HUES48 (cell line): ENCODE data around the gene TNP2.

ENCODE experiments used
- H3K27ac ChIP-seq: one replicate; pipeline ENCODE4 v1.7.0; 2013; ENCODE audit warnings: low read depth, low read length, inconsistent platforms
- H3K27me3 ChIP-seq: 2 replicates; pipeline ENCODE4 v1.6.1; 2013; ENCODE audit warnings: mild to moderate bottlenecking, low read length; ENCODE audit not compliant: control insufficient read depth, insufficient read depth
- H3K36me3 ChIP-seq: 2 replicates; pipeline ENCODE4 v1.6.1; 2013; ENCODE audit warnings: low read length; ENCODE audit not compliant: control insufficient read depth, insufficient read depth
- H3K4me1 ChIP-seq: 2 replicates; pipeline ENCODE4 v1.6.1; 2013; ENCODE audit warnings: mild to moderate bottlenecking, low read length; ENCODE audit not compliant: control insufficient read depth, insufficient read depth
- H3K4me3 ChIP-seq: 2 replicates; pipeline ENCODE4 v1.5.1; 2013; ENCODE audit warnings: mild to moderate bottlenecking, low read depth, low read length
- H3K9ac ChIP-seq: 2 replicates; pipeline ENCODE4 v1.6.1; 2013; ENCODE audit warnings: mild to moderate bottlenecking, low read depth, low read length, moderate library complexity
- H3K9me3 ChIP-seq: 2 replicates; pipeline ENCODE4 v1.6.1; 2013; ENCODE audit warnings: low read length; ENCODE audit not compliant: control insufficient read depth, insufficient read depth

TNP2 gene

GRCh38 chr16:11309895-11310633 lies 40.9 kb upstream of the TNP2 start:
- Histone ChIP-seq H3K4me3 (no peak overlapping the region), H3K27me3 (no peaks in the 10 kb centered on the region), H3K27ac (no peak overlapping the region), H3K9me3 (no peaks in the 10 kb centered on the region), H3K9ac (no peak overlapping the region), H3K36me3 (no peaks in the 10 kb centered on the region), H3K4me1 (peaks cover 29% of the 10 kb centered on the region)

DNA sequence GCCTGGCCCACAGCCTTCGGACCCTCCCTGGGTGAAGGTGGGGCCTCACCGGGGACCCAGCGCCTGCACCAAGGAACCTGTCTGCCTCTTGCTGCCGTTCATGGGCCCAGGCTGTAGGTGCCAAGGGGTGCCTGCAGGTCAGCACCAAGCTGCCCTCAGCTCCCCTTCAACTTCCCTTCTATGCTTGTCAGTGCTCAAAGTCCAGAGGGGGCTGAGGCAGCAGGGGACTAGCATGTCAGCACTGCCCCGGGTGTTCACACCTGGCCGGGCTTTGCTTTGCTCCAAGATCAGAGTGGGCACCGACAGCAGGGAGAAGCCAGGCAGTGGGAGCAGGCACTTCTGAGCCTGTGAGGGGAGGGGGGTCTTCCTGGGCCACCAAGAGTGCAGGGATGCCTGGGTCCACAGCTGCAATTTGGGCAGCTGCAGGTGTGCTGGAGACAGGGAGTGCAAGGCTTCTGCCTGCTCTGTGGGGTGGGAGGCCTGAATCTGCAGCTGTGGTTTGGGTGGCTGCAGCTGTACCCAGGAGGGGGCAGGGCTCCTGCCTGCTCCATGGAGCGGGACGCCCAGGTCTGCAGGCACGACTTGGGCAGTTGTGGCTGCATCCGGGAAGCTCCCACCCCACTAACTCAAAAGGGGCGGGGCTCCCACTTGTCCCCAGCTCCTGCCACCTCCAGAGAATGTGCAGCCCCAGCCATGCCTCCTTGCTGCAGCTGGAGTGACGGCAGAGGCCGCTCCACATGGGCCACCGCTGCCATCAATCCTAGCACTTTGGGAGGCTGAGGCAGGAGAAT lies 39.6 kb upstream of the TNP2 start:
- Histone ChIP-seq H3K36me3 (no peaks in the 10 kb centered on the region), H3K4me3 (no peak overlapping the region), H3K27me3 (no peaks in the 10 kb centered on the region), H3K4me1 (peaks cover 17% of the 10 kb centered on the region), H3K9ac (no peak overlapping the region), H3K9me3 (no peaks in the 10 kb centered on the region), H3K27ac (no peak overlapping the region)

GRCh38 chr16:11307639-11308492 lies 38.7 kb upstream of the TNP2 start:
- peaks cover 9% of the 10 kb centered on the region for H3K4me1 ChIP-seq
- H3K4me3 ChIP-seq: no peak overlapping the region
- no peak overlapping the region for H3K9ac ChIP-seq
- H3K27me3 ChIP-seq: no peaks in the 10 kb centered on the region
- no peak overlapping the region for H3K27ac ChIP-seq
- no peaks in the 10 kb centered on the region for H3K9me3 ChIP-seq
- no peaks in the 10 kb centered on the region for H3K36me3 ChIP-seq

DNA sequence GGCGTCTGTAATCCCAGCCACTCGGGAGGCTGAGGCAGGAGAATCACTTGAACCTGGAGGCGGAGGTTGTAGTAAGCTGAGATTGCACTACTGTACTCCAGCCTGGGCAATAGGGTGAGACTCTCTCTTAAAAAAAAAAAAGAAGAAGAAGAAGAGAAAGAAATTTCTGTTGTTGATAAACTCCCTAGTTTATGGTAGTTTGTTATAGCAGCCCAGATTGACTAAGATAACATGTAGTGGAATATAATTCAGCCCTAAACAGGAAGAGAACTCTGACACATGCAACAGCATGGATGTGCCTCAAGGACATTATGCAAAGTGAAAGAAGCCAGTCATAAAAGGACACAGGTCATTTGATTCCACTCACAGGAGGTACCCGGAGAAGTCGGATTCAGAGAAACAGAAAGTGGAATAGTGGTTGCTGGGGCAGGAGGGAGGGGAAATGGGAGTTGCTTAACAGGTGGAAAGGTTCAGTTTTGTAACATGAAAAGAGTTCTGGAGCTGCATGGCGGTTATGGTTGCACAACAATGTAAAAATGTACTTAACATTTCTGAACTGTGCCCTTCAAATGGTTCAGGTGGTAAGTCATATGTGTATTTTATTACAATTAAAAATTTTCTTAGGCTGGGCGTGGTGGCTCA lies 38.0 kb upstream of the TNP2 start:
- peaks cover 4% of the 10 kb centered on the region; the same call in 1 of the 2 replicates for H3K4me1 ChIP-seq

GRCh38 chr16:11306381-11306780 lies 37.3 kb upstream of the TNP2 start:
- Histone ChIP-seq H3K4me3 (no peak overlapping the region), H3K27me3 (no peaks in the 10 kb centered on the region), H3K36me3 (no peaks in the 10 kb centered on the region), H3K9me3 (no peaks in the 10 kb centered on the region), H3K27ac (no peak overlapping the region), H3K9ac (no peak overlapping the region), H3K4me1 (peaks cover 4% of the 10 kb centered on the region; the same call in 1 of the 2 replicates)

More for the DNA sequence above, 38.0 kb upstream of the TNP2 start:
- H3K27ac ChIP-seq: no peak overlapping the region
- H3K27me3 ChIP-seq: no peaks in the 10 kb centered on the region
- H3K36me3 ChIP-seq: no peaks in the 10 kb centered on the region
- no peak overlapping the region for H3K4me3 ChIP-seq
- H3K9me3 ChIP-seq: no peaks in the 10 kb centered on the region
- H3K9ac ChIP-seq: no peak overlapping the region

DNA sequence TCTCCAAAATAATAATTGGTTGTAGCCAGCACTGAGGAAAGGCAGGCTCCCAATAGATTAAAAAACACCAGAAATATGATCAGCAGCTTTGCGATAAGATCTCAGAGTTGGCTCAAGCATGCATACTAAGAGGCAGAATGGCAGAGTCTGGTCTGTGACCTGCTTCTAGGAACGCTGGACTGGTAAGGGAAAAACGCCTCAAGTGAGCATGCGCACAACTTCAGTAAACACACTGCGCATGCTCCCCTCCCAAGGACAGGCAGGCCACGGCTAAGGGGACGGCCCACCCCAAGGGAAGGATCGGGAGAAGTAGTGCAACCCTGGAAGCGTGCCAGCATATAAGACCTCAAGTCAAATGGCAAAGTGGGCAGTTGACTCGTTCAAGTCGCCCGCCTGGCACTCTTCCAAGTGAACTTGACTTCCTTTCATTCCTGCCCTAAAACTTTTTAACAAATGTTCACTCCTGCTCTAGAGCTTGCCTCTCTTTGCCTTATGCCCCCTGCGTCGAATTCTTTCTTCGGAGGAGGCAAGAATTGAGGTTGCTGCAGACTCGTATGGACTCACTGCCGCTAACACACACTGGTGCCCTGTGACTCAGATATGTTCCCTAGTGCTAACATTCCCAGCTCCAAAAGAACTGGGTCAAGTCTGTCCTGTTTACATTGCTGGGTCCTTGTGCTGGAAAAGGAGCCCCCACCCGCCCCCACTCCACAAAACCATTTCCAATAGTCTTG lies 34.4 kb upstream of the TNP2 start:
- H3K4me1 ChIP-seq: peaks cover 4% of the 10 kb centered on the region; the same call in 1 of the 2 replicates
- H3K27me3 ChIP-seq: no peaks in the 10 kb centered on the region
- no peaks in the 10 kb centered on the region for H3K9me3 ChIP-seq
- H3K4me3 ChIP-seq: no peak overlapping the region
- no peak overlapping the region for H3K27ac ChIP-seq
- H3K36me3 ChIP-seq: no peaks in the 10 kb centered on the region
- H3K9ac ChIP-seq: no peak overlapping the region

- Histone ChIP-seq H3K4me1 (0 out of 2 replicates have a peak, but pooled peaks cover 7% of the 10 kb centered on the region), H3K27me3 (no peaks in the 10 kb centered on the region), H3K4me3 (no peak overlapping the region), H3K9me3 (no peaks in the 10 kb centered on the region), H3K27ac (no peak overlapping the region), H3K9ac (no peak overlapping the region), H3K36me3 (no peaks in the 10 kb centered on the region)
Measured at GRCh38 chr16:11302977-11303376, 33.9 kb upstream of the TNP2 start.

- H3K4me1 ChIP-seq: peaks cover 18% of the 10 kb centered on the region
- no peaks in the 10 kb centered on the region for H3K9me3 ChIP-seq
- no peak overlapping the region for H3K9ac ChIP-seq
- no peak overlapping the region for H3K27ac ChIP-seq
- no peak overlapping the region for H3K4me3 ChIP-seq
- H3K27me3 ChIP-seq: no peaks in the 10 kb centered on the region
- H3K36me3 ChIP-seq: no peaks in the 10 kb centered on the region
Measured at GRCh38 chr16:11301645-11302501, 32.7 kb upstream of the TNP2 start.

DNA sequence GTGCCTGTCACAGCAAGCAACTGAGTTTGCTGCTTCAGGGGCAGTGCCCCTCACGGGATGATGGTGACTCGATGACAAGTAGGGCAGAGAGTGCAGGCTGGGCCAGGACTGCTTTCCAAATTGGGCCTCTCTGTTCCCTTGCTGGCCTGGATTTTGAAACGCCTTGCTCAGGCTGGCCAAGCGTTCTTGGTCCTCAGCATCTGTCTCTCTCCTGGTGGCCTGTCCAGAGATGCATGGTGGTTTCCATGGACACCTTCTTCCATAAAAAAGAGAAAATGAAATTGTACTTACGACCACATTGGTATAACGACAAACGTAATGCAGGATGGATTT lies 31.4 kb upstream of the TNP2 start:
- H3K27ac ChIP-seq: no peak overlapping the region
- no peaks in the 10 kb centered on the region for H3K36me3 ChIP-seq
- no peaks in the 10 kb centered on the region for H3K9me3 ChIP-seq
- H3K27me3 ChIP-seq: no peaks in the 10 kb centered on the region
- no peak overlapping the region for H3K9ac ChIP-seq
- no peak overlapping the region for H3K4me3 ChIP-seq
- peaks cover 19% of the 10 kb centered on the region for H3K4me1 ChIP-seq
